Colonic mucosa (tissue), 4 donors: ENCODE data around the gene APOL6. TPM values are rescaled to one million over a fixed set of nuclear protein-coding genes. Genes with fewer than 3 reads are reported as not detected.

Source experiments
- DNase-seq: peaks from one replicate; pipeline ENCODE4 v3.0.0-alpha.2; 2020
- H3K27ac ChIP-seq: fragments of 200-600 bp; one replicate; pipeline ENCODE4 v1.8.0; 2021
- H3K27me3 ChIP-seq: fragments of 200-600 bp; one replicate; pipeline ENCODE4 v1.8.0; 2021
- H3K36me3 ChIP-seq: fragments of 200-600 bp; one replicate; pipeline ENCODE4 v1.8.0; 2021
- H3K4me1 ChIP-seq: fragments of 200-600 bp; one replicate; pipeline ENCODE4 v1.8.0; 2021; ENCODE audit warnings: mild to moderate bottlenecking
- H3K4me3 ChIP-seq: fragments of 200-600 bp; one replicate; pipeline ENCODE4 v1.8.0; 2021
- H3K9ac ChIP-seq, 2 donors: one replicate each; pipeline ENCODE4 v1.7.0; 2013; ENCODE audit warnings: control low read depth in 2 of 2, low read depth in 2 of 2, low read length in 2 of 2
- H3K9me3 ChIP-seq: fragments of 200-600 bp; one replicate; pipeline ENCODE4 v1.8.0; 2021
- intact Hi-C: fragments of 100-400 bp; cut with DNase I; formaldehyde crosslinking; loops from one replicate; pipeline ENCODE4 v1.14.1; 2022
- total RNA-seq, 2 donors: library from RNA; stranded (reverse); fragmentation: NEBNext Ultra II Directional in 1 of 2; extraction: Animal tissue kit (Norgen Biotek cat#: 25700) in 1 of 2; gene quantifications; one replicate each; pipeline ENCODE4 v1.2.1, GENCODE V29; 2021
- TF ChIP-seq, protein P1 (sequence below): fragments of 200-600 bp; IDR thresholded peaks from one replicate; pipeline ENCODE4 v1.8.0; 2022; ENCODE audit warnings: antibody characterized with exemption, mild to moderate bottlenecking
- donor health status: healthy.
- donor health status: DM: no; HTN: no; CAD: no.
- donor health status: DM: no; HTN: no; CAD: no.

APOL6 gene
- total RNA-seq, 2 donors from 2014 or later, result 31.4 to 40.3 TPM

GRCh38 chr22:35604621-35605368, 43.5 kb upstream of the APOL6 start:
- Histone ChIP-seq H3K27ac (no peak overlapping the region), H3K9me3 (no peaks in the 10 kb centered on the region), H3K4me3 (no peak overlapping the region), H3K36me3 (no peaks in the 10 kb centered on the region), H3K27me3 (no peaks in the 10 kb centered on the region), H3K4me1 (no peaks in the 10 kb centered on the region), H3K9ac (no peak overlapping the region)
- no peak for DNase-seq
- TF ChIP-seq, protein P1, sequence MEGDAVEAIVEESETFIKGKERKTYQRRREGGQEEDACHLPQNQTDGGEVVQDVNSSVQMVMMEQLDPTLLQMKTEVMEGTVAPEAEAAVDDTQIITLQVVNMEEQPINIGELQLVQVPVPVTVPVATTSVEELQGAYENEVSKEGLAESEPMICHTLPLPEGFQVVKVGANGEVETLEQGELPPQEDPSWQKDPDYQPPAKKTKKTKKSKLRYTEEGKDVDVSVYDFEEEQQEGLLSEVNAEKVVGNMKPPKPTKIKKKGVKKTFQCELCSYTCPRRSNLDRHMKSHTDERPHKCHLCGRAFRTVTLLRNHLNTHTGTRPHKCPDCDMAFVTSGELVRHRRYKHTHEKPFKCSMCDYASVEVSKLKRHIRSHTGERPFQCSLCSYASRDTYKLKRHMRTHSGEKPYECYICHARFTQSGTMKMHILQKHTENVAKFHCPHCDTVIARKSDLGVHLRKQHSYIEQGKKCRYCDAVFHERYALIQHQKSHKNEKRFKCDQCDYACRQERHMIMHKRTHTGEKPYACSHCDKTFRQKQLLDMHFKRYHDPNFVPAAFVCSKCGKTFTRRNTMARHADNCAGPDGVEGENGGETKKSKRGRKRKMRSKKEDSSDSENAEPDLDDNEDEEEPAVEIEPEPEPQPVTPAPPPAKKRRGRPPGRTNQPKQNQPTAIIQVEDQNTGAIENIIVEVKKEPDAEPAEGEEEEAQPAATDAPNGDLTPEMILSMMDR, result no peak
- intact Hi-C loops, result no loop called here

DNA sequence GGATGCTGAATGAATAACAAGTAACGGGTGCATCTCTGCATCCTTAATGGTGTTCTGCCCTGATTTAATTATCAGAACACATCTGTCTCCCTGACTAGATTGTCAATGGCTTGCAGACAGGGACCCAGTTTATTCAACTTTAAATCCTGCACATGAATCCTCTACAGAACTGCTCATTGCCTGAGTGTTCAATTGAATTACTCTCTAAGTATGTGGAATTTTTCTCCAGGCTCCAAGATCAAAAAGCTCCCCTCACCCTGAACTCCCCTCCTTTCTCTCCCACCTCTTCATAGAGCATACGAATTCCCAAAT, 42.9 kb upstream of the APOL6 start:
- Histone ChIP-seq H3K9ac (no peak overlapping the region), H3K4me3 (no peak overlapping the region), H3K36me3 (no peaks in the 10 kb centered on the region), H3K9me3 (no peaks in the 10 kb centered on the region), H3K27ac (no peak overlapping the region), H3K27me3 (no peaks in the 10 kb centered on the region), H3K4me1 (no peaks in the 10 kb centered on the region)
- intact Hi-C loops, result no loop called here
- DNase-seq, result no peak
- TF ChIP-seq, protein P1, result no peak

GRCh38 chr22:35605851-35606481, 42.3 kb upstream of the APOL6 start:
- Histone ChIP-seq H3K9ac (no peak overlapping the region), H3K27ac (no peak overlapping the region), H3K9me3 (no peaks in the 10 kb centered on the region), H3K4me1 (no peaks in the 10 kb centered on the region), H3K36me3 (no peaks in the 10 kb centered on the region), H3K27me3 (no peaks in the 10 kb centered on the region), H3K4me3 (no peak overlapping the region)
- TF ChIP-seq, protein P1, result no peak
- intact Hi-C loops, result no loop called here
- no peak for DNase-seq

GRCh38 chr22:35606916-35607315, 41.3 kb upstream of the APOL6 start:
- intact Hi-C loops, result no loop called here
- Histone ChIP-seq H3K36me3 (no peaks in the 10 kb centered on the region), H3K27ac (no peak overlapping the region), H3K9ac (no peak overlapping the region), H3K4me3 (no peak overlapping the region), H3K4me1 (no peaks in the 10 kb centered on the region), H3K27me3 (no peaks in the 10 kb centered on the region), H3K9me3 (no peaks in the 10 kb centered on the region)
- no peak for DNase-seq
- TF ChIP-seq, protein P1, result no peak

- Histone ChIP-seq H3K27me3 (no peaks in the 10 kb centered on the region), H3K4me3 (no peak overlapping the region), H3K4me1 (no peaks in the 10 kb centered on the region), H3K9ac (no peak overlapping the region), H3K36me3 (no peaks in the 10 kb centered on the region), H3K9me3 (no peaks in the 10 kb centered on the region), H3K27ac (no peak overlapping the region)
- TF ChIP-seq, protein P1, result no peak
- DNase-seq, result no peak
- intact Hi-C loops, result no loop called here
Measured at GRCh38 chr22:35608088-35608487, 40.2 kb upstream of the APOL6 start.
